BJ (cell line): ENCODE measurements around the gene ITSN1. TPM values are rescaled to one million over a fixed set of nuclear protein-coding genes. Genes with fewer than 3 reads are reported as not detected.

Source experiments
- CTCF ChIA-PET: fragments of 350-600 bp; formaldehyde crosslinking; extraction: SDS; loops from one replicate; lab custom pipeline; 2021; ENCODE audit warnings: antibody characterized with exemption, inconsistent platforms; lab: Yijun Ruan, JAX
- POLR2A ChIA-PET: fragments of 300-600 bp; sonication (Branson Sonifier 250); formaldehyde crosslinking; extraction: SDS; loops from one replicate; lab custom pipeline; 2021; ENCODE audit warnings: antibody characterized with exemption; lab: Charles Lee
- DNase-seq: peaks from one replicate; pipeline ENCODE4 v3.0.0-alpha.2; 2011; ENCODE audit warnings: low read depth
- H3K27me3 ChIP-seq: 2 replicates; pipeline ENCODE4 v1.6.0; 2011; ENCODE audit warnings: low read length; ENCODE audit not compliant: control insufficient read depth, insufficient read depth
- H3K36me3 ChIP-seq: 2 replicates; pipeline ENCODE4 v1.5.1; 2011; ENCODE audit warnings: low read length; ENCODE audit not compliant: control insufficient read depth, insufficient read depth
- H3K4me3 ChIP-seq: 2 replicates; pipeline ENCODE4 v1.5.1; 2011; ENCODE audit warnings: low read depth, mild to moderate bottlenecking, control low read depth, low read length
- polyA plus RNA-seq: library from polyadenylated mRNA; depleted of rRNA; stranded (reverse); fragments of >200 nt; gene quantifications from 2 replicates; pipeline ENCODE4 v1.2.3, GENCODE V29; 2011
- TF ChIP-seq, protein P1 (sequence below): IDR thresholded peaks from 2 replicates; pipeline ENCODE4 v1.5.1; 2011; ENCODE audit warnings: low read depth, mild to moderate bottlenecking, control low read depth, inconsistent platforms, low read length, moderate library complexity; ENCODE audit not compliant: insufficient read depth

Gene ITSN1
- polyA plus RNA-seq, 1 experiment, result 68.4 TPM

DNA sequence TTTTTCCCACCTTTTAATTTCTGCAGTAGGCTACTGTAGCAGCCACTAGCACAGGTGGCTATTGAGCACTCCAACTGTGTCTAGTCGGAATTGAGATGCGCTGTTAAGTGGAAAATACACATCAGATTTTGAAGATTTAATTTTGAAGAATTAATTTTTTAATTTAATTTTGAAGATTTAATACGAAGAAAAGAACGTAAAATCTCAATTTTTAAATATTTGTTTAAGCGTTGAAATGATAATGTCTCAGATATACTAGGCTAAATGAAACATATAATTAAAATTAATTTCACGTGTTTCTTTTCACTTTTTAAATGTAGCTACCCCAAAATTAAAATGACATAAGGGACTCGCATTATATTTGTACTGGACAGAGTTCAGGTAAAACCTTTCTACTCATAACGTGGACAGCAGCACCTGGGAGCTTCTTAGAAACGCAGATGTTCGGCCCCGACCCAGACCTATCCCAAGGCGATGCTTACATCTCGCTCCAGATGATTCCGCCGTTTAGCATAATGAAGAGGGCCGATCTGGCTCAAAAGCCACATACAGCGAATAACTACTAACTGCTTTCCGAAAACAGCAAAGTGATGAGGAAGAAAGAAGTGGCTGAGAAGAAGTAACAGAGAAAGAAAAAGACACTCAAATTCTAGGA is 1.5 kb upstream of the ITSN1 start:
- H3K36me3 ChIP-seq, result no peaks in the 10 kb centered on the region
- no peaks in the 10 kb centered on the region for H3K27me3 ChIP-seq
- CTCF ChIA-PET, result no interaction called here
- DNase-seq, result no peak
- TF ChIP-seq, protein P1, sequence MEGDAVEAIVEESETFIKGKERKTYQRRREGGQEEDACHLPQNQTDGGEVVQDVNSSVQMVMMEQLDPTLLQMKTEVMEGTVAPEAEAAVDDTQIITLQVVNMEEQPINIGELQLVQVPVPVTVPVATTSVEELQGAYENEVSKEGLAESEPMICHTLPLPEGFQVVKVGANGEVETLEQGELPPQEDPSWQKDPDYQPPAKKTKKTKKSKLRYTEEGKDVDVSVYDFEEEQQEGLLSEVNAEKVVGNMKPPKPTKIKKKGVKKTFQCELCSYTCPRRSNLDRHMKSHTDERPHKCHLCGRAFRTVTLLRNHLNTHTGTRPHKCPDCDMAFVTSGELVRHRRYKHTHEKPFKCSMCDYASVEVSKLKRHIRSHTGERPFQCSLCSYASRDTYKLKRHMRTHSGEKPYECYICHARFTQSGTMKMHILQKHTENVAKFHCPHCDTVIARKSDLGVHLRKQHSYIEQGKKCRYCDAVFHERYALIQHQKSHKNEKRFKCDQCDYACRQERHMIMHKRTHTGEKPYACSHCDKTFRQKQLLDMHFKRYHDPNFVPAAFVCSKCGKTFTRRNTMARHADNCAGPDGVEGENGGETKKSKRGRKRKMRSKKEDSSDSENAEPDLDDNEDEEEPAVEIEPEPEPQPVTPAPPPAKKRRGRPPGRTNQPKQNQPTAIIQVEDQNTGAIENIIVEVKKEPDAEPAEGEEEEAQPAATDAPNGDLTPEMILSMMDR, result no peak
- peak overlapping the region; percentile 77 for H3K4me3 ChIP-seq
- POLR2A ChIA-PET, result no interaction called here

DNA sequence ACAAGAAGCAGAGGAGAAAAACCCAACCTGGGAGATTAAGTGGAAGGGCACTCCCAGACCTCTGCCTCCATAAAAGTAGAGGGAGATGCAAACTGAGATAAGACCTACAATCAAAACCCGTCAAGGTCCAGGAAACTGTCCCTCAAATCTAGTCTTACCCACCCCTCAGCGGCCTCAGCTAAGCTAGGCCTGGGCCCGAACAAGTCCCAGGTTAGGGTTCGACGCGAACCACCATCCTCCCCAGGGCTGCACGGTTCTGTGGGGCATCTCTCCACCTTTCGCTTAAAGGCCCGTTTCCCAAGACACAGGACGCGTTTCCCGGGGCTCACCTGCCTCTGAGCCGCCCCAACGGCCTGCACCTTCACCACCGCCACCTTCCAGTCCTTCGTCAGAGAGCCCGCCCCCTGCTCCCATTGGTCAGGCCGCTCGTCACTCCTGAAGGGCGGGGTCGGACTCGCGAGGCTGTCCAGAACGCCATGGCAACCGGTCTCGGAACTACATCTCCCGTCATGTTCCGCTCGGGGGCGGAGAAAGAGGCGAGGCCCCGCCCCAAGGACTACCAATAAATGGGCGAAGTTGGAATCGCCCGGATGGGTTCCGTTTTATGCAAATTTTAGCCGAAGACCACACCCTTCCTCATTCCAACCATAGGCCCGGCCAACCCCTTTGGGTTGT is 812 bp upstream of the ITSN1 start, which contains the start of gene CRYZL1:
CRYZL1 (minus strand) TSS at position 390 of the 675 bp plus-strand sequence. CDS start 10,190 bp downstream, outside the sequence.
- POLR2A ChIA-PET, result interaction anchor here (0.5 kb wide), 1 partner anchor 122 kb away, joined by 3 read pairs; no protein-coding TSS in a partner anchor
- TF ChIP-seq, protein P1, result no peak
- peak; percentile 97 for DNase-seq
- CTCF ChIA-PET, result no interaction called here
- Histone ChIP-seq H3K27me3 (no peaks in the 10 kb centered on the region), H3K36me3 (no peaks in the 10 kb centered on the region), H3K4me3 (peak within 1 kb of the TSS; percentile 84)

DNA sequence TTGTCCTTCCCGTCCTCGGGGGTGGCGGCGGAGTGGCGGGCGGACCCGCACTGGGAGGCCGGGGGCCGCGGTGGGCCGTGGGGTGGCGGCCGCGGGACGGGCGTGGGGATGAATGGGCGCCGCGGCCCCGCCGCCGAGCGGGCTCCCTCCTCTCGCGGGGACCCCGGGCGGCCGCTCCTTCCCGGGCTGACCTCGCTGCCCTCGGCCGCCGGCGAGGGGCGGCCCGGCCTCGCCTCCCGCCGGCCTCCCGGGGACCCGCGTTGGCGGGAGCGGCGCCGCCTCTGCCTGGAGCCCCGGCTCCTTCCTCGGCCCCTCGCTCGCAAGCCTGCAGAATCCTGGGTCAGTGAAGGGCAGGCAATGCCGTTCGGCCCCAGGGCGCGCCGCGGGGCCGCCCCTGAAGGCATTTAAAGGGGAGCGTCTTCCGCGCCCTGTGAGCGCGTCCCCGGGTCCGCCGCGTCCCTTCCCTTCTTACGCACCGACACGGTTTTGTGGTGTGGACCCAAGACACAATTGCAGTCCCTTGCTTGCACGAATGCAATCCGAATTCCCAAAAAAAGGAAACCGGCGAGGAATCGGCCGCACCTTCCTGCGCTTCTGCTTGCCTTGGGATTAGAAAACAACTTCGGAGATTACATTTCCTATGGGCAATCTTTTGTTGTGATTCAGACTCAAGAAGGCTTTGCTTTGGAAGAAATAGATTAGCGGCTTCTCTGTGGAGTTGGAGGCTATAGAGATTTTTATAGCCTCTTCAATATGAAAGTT is 776 bp downstream of the ITSN1 start:
- ChIA-PET CTCF (interaction anchor here (1.7 kb wide), 1 partner anchor 252 kb away, joined by 4 read pairs; no protein-coding TSS in a partner anchor), POLR2A (no interaction called here)
- Histone ChIP-seq H3K4me3 (peak overlapping the region; percentile 84), H3K27me3 (no peaks in the 10 kb centered on the region), H3K36me3 (no peaks in the 10 kb centered on the region)
- no peak for DNase-seq
- TF ChIP-seq, protein P1, result no peak

DNA sequence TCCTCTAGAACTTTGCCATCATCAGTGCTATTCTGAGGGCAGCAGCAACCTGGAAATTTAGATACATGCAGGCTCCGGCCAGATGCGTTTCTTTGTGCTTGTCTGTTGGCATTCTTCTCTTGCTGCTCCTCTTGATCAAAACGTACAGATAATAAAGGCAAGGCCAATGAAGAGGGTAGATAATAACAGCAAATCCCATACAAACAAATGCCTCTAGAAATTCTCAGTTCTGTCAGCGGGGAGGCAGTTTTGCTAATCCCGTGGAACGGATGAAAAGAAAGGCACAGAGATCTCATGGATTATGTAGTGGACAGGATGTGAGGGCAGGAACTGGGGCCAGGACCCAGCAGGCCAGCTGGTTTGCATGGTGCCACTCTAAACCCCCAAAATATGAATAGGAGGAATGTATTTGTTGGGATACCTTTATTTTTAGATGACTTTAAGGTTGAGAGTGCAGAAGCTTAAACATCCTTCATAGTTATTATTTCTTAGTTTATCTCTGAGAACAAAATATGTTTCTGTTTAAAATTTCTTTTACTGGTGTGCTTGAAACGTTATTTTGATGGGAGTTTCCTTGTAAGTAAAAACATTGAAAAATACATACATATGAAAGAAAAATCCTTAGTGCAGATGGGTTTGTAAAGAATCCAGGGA is 1.5 kb downstream of the ITSN1 start:
- POLR2A ChIA-PET, result no interaction called here
- CTCF ChIA-PET, result interaction anchor here (1.7 kb wide), 1 partner anchor 251 kb away, joined by 4 read pairs; no protein-coding TSS in a partner anchor
- TF ChIP-seq, protein P1, result no peak
- Histone ChIP-seq H3K4me3 (peak overlapping the region; percentile 84), H3K27me3 (no peaks in the 10 kb centered on the region), H3K36me3 (no peaks in the 10 kb centered on the region)
- no peak for DNase-seq
